ENCODE measurements around the gene STX11.
"Not testable (repeated sequence)": the region's sequence is repeated elsewhere in the genome, so short reads cannot be mapped to it uniquely, and the experiment has no call there.

Gene STX11

GRCh38 chr6:144171406-144171805, 21.1 kb downstream of the STX11 start:
- CTCF ChIA-PET = interaction anchor here (0.6 kb wide), 1 partner anchor 24 kb away, joined by 5 read pairs; no protein-coding TSS in a partner anchor
- TF ChIP-seq CTCF (conservative IDR thresholded peaks at IDR 0.05; ENCODE audit: low read depth) = no peak
- no peak overlapping the region for H3K27ac ChIP-seq
- DNase-seq (ENCODE audit: low spot score) = no peak
- POLR2A ChIA-PET (ENCODE audit: low non-redundant PET) = no interaction called here

GRCh38 chr6:144174006-144174405, 23.7 kb downstream of the STX11 start:
- DNase-seq (ENCODE audit: low spot score) = no peak
- ChIA-PET POLR2A (ENCODE audit: low non-redundant PET) (no interaction called here), CTCF (no interaction called here)

GRCh38 chr6:144176043-144176442, 25.7 kb downstream of the STX11 start:
- ChIA-PET POLR2A (ENCODE audit: low non-redundant PET) (no interaction called here), CTCF (no interaction called here)
- no peak for TF ChIP-seq CTCF (conservative IDR thresholded peaks at IDR 0.05; ENCODE audit: low read depth)
- H3K27ac ChIP-seq = no peak overlapping the region
- no peak for DNase-seq (ENCODE audit: low spot score)

More at GRCh38 chr6:144174006-144174405, 23.7 kb downstream of the STX11 start:
- H3K27ac ChIP-seq = no peak overlapping the region
- no peak for TF ChIP-seq CTCF (conservative IDR thresholded peaks at IDR 0.05; ENCODE audit: low read depth)

GRCh38 chr6:144177726-144178125, 27.4 kb downstream of the STX11 start:
- H3K27ac ChIP-seq = no peak overlapping the region
- POLR2A ChIA-PET (ENCODE audit: low non-redundant PET) = no interaction called here
- TF ChIP-seq CTCF (conservative IDR thresholded peaks at IDR 0.05; ENCODE audit: low read depth) = no peak
- CTCF ChIA-PET = no interaction called here
- DNase-seq (ENCODE audit: low spot score) = no peak

GRCh38 chr6:144178323-144178722, 28.0 kb downstream of the STX11 start:
- TF ChIP-seq CTCF (conservative IDR thresholded peaks at IDR 0.05; ENCODE audit: low read depth) = no peak
- no peak for DNase-seq (ENCODE audit: low spot score)
- CTCF ChIA-PET = interaction anchor here (0.6 kb wide), 1 partner anchor 904 kb away, joined by 4 read pairs; no protein-coding TSS in a partner anchor
- no peak overlapping the region for H3K27ac ChIP-seq
- POLR2A ChIA-PET (ENCODE audit: low non-redundant PET) = no interaction called here

GRCh38 chr6:144179237-144179636, 28.9 kb downstream of the STX11 start:
- H3K27ac ChIP-seq = no peak overlapping the region
- ChIA-PET CTCF (no interaction called here), POLR2A (ENCODE audit: low non-redundant PET) (no interaction called here)
- no peak for DNase-seq (ENCODE audit: low spot score)
- TF ChIP-seq CTCF (conservative IDR thresholded peaks at IDR 0.05; ENCODE audit: low read depth) = no peak

GRCh38 chr6:144179828-144180227, 29.5 kb downstream of the STX11 start:
- no peak overlapping the region for H3K27ac ChIP-seq
- no peak for DNase-seq (ENCODE audit: low spot score)
- no peak for TF ChIP-seq CTCF (conservative IDR thresholded peaks at IDR 0.05; ENCODE audit: low read depth)
- ChIA-PET CTCF (no interaction called here), POLR2A (ENCODE audit: low non-redundant PET) (no interaction called here)

- H3K27ac ChIP-seq; DNase-seq (ENCODE audit: low spot score); POLR2A ChIA-PET (ENCODE audit: low non-redundant PET): not testable (repeated sequence)
- CTCF ChIA-PET = interaction anchor here (0.6 kb wide), 1 partner anchor 673 kb away, joined by 3 read pairs; no protein-coding TSS in a partner anchor
These were observed 30.0 kb downstream of the STX11 start for GRCh38 chr6:144180354-144180753.

Data from RWPE1 (cell line).